Activated CD8-positive, alpha-beta memory T cell treated with anti-CD3 and anti-CD28 coated beads, Interleukin-2, amount 10 ng/mL, durations not matched to agents 7 days and 5 days (primary cell): Measurements from ENCODE around the gene CHD3. TPM values are rescaled to one million over a fixed set of nuclear protein-coding genes. Genes with fewer than 3 reads are reported as not detected.
A peak's percentile ranks its signal among the peaks of the same experiment; 100 is the strongest.

Source experiments
- ATAC-seq: fragments of 150-1000 bp; cut with Tn5 transposase; one replicate; pipeline ENCODE4 v1.10.0; 2021; ENCODE audit warnings: moderate library complexity
- CTCF ChIA-PET: fragments of 350-600 bp; sonication (Branson Sonifier 250); formaldehyde crosslinking; loops from one replicate; lab custom pipeline; 2021; ENCODE audit warnings: antibody characterized with exemption; lab: Charles Lee
- DNase-seq: peaks from one replicate; pipeline ENCODE4 v3.0.0-alpha.2; 2020
- H3K27ac Mint-ChIP-seq: one replicate; pipeline ENCODE4 v1.8.0; 2021; ENCODE audit warnings: mild to moderate bottlenecking, mixed read lengths
- H3K27me3 Mint-ChIP-seq: one replicate; pipeline ENCODE4 v1.8.0; 2021; ENCODE audit warnings: mixed read lengths
- H3K36me3 Mint-ChIP-seq: one replicate; pipeline ENCODE4 v1.8.0; 2021; ENCODE audit warnings: mild to moderate bottlenecking, mixed read lengths
- H3K4me1 Mint-ChIP-seq: one replicate; pipeline ENCODE4 v1.8.0; 2021; ENCODE audit warnings: mixed read lengths
- H3K4me3 Mint-ChIP-seq: one replicate; pipeline ENCODE4 v1.8.0; 2021; ENCODE audit warnings: mild to moderate bottlenecking, moderate library complexity, mixed read lengths
- H3K9me3 Mint-ChIP-seq: one replicate; pipeline ENCODE4 v1.8.0; 2022; ENCODE audit warnings: low read depth, mixed read lengths
- total RNA-seq, 2 experiments: library from RNA; stranded (reverse); gene quantifications; one replicate each; pipeline ENCODE4 v1.2.3, GENCODE V29; 2021

CHD3 gene
- 100 to 1,000 TPM; 139 to 147 TPM for total RNA-seq

DNA sequence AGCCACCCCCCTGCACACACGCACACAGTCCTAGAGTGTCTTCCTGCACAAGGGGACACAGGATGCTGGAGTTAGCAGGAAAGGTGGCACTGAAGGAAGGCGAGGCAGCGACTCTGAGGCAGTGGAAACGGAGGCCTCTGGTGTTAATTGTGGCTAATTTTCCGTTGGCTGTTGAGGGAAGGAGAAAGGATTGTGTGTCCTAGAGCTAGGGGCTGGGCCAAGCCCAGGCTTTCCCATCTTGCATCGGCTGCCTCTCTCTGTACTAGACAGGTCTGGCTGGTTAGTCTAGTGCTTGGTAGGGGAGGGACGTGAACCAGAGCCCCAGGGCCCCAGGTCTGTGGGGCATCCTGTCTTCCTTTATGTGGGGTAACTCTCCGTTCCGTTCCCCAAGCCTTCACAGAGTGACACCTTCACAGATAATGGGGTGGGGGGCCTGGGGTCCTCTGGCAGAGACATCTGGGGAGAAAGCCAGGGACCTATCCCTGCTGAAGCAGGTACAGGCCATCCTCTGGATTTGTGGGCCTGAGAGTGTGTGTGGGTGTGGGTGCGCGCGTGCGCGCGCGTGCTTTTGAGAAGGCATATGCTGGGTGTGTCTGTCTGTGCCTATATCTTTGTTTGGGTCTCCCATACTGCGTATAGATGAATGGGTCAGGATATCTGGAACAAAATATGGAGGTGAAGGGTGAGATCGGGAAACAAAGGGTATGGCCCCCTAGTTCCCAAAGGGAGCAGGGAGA, at the start of gene CHD3:
CHD3 (plus strand) TSS at position 606 of the 737 bp plus-strand sequence. CDS start 212 bp downstream, outside the sequence.
- peak within 1 kb of the TSS; percentile 40 for H3K27ac Mint-ChIP-seq
- H3K36me3 Mint-ChIP-seq = peaks cover 22% of the 10 kb centered on the region
- H3K4me1 Mint-ChIP-seq = peaks cover 6% of the 10 kb centered on the region
- no peaks in the 10 kb centered on the region for H3K27me3 Mint-ChIP-seq
- CTCF ChIA-PET = interaction anchor here (0.9 to 1.5 kb wide), 3 partner anchors 27 to 34 kb away, joined by 3 to 4 read pairs (median 3); partner anchors contain the start of gene RNF227
- H3K9me3 Mint-ChIP-seq = no peaks in the 10 kb centered on the region
- peak; percentile 60 for DNase-seq
- peak; percentile 11 for ATAC-seq
- H3K4me3 Mint-ChIP-seq = no peak within 1 kb of the TSS

DNA sequence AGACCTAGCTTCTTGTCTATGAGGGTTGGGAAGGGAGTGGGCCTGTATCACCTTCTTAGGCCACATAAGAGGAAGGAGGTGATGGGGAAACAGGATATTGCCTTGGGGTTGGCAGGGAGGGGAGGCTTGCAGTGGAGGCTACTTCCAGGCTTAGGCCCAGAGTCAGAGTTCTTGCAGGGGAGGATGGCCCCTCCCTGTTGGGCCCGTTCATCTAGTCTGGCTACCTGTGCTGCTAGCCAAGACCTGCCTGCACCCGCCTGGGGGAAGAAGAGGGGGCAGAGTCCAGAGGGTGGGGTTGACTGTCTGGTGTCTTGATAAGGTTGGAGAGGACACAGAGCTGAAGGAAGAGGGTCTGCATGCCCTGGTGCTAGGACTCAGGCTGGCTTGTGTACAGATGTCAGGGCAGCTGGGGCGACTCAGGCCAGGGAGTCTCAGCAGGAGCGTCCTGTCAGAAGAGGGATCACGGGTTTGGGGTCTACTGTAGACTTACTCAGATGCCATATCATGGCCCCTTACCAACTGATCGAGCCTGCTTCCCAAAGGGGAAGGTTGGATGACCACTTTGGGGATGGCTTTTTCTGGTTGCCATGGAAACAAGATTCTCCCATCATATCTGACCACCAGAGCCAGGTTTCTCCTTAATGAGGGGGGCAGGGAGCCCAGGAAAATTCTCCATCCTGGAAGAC, 49.3 kb upstream of the CHD3 start:
- no peaks in the 10 kb centered on the region for H3K9me3 Mint-ChIP-seq
- DNase-seq (no peak), ATAC-seq (no peak)
- H3K36me3 Mint-ChIP-seq = no peaks in the 10 kb centered on the region
- H3K4me1 Mint-ChIP-seq = peaks cover 51% of the 10 kb centered on the region
- CTCF ChIA-PET = interaction anchor here (0.9 to 2.2 kb wide), 4 partner anchors 11 to 280 kb away, joined by 3 to 10 read pairs (median 6); partner anchors contain the start of genes CYB5D1 and NAA38
- no peaks in the 10 kb centered on the region for H3K27me3 Mint-ChIP-seq
- H3K27ac Mint-ChIP-seq = peak overlapping the region; percentile 58
- no peak overlapping the region for H3K4me3 Mint-ChIP-seq

DNA sequence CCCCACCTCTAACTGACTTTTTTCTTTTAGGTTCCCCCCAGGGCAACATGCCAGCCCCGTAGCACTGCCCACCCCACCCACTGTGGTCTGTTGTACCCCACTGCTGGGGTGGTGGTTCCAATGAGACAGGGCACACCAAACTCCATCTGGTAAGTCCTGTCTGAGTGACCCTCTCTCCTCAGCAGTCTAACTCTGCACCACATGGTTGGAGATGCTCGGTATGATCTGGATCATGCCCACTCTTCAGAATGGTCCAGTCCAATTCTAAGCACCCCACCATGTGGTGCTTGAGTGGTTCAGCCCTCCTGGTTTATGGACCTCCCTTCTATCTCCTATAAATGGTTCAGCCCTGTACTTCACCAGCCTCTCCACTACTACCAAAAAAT, 48.7 kb upstream of the CHD3 start:
- no peaks in the 10 kb centered on the region for H3K9me3 Mint-ChIP-seq
- no peak for DNase-seq
- ATAC-seq = no peak
- H3K27ac Mint-ChIP-seq = no peak overlapping the region
- H3K4me3 Mint-ChIP-seq = no peak overlapping the region
- no peaks in the 10 kb centered on the region for H3K27me3 Mint-ChIP-seq
- H3K4me1 Mint-ChIP-seq = peaks cover 49% of the 10 kb centered on the region
- H3K36me3 Mint-ChIP-seq = no peaks in the 10 kb centered on the region
- CTCF ChIA-PET = interaction anchor here (0.8 to 2.1 kb wide), 2 partner anchors 17 to 152 kb away, joined by 3 to 7 read pairs; partner anchors contain the start of genes CYB5D1, NAA38 and WRAP53

DNA sequence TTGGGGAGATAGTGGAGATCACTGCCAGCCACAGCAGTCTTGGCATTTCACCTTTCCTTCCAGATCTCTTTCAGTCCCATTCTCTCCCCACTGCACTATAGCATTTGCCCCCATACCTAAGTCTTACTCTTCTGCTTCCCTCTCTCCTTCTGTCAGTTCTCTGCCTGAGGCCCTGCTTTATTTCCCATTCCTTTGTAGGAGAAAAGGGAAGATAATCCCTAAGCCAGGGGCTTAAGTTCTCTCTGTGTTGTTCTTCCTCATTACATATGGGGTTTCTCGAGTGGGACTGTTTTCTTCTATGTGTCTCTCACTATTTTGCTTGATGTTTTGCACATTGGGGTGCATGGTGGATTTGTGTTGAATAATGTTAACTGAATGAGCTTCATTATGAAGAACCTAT, 48.1 kb upstream of the CHD3 start:
- Mint-ChIP-seq H3K36me3 (no peaks in the 10 kb centered on the region), H3K27ac (no peak overlapping the region), H3K27me3 (no peaks in the 10 kb centered on the region), H3K4me3 (peak overlapping the region; percentile 80), H3K9me3 (no peaks in the 10 kb centered on the region), H3K4me1 (peaks cover 53% of the 10 kb centered on the region)
- CTCF ChIA-PET = interaction anchor here (0.8 to 1.2 kb wide), 3 partner anchors 9 to 152 kb away, joined by 3 to 4 read pairs (median 3); partner anchors contain the start of genes NAA38 and WRAP53
- DNase-seq (no peak), ATAC-seq (no peak)

DNA sequence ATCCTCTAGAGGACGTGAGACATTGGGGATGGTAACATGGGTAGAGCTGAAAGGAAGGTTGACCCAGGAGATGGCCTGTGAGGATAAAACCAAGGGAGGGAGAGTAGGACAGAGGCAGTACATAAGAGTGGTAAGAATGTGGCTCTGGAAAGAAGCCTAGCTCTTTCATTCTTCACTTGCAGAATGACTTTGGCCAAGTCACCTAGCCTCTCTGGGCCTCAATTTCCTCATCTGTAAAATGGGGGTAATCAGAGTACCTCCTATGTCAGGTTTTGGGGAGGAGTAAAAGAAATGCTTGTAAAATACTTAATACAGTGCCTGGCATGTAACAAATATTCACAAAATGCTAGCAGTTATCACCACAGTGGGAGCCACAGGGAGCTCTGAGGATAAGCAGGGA, 47.7 kb upstream of the CHD3 start:
- Mint-ChIP-seq H3K27ac (peak overlapping the region; percentile 69), H3K27me3 (no peaks in the 10 kb centered on the region), H3K4me1 (peaks cover 56% of the 10 kb centered on the region), H3K9me3 (no peaks in the 10 kb centered on the region), H3K36me3 (no peaks in the 10 kb centered on the region), H3K4me3 (peak overlapping the region; percentile 80)
- no peak for ATAC-seq
- CTCF ChIA-PET = interaction anchor here (0.8 to 1.2 kb wide), 3 partner anchors 9 to 153 kb away, joined by 3 to 4 read pairs (median 3); partner anchors contain the start of genes NAA38 and WRAP53
- DNase-seq = no peak

DNA sequence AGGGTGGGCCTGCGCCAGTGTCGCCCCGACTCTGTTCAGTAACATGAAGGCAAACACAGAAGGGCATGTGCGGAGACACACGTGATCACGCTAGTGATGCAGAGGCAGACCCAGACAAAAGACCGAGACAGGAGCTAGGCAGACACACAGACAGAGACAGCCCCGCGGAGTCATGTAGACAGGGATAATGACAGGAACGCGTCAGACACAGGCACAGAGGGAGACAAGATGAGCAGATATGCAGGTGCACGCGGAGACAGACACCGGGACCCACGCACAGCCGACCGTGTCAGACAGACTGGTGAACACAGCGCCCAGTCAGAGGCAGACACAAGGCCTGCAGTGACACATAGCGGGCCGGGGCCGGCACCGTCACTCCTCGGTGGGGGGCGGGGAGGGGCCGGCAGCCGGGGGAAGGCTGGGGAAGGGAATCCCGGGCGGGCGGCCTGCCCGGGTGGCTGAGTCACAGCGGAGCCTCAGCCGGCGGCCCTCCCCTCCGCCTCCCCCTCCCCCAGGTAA, 47.1 kb upstream of the CHD3 start:
- H3K27me3 Mint-ChIP-seq = no peaks in the 10 kb centered on the region
- no peaks in the 10 kb centered on the region for H3K9me3 Mint-ChIP-seq
- peak overlapping the region; percentile 80 for H3K4me3 Mint-ChIP-seq
- ATAC-seq (peak; percentile 10), DNase-seq (peak; percentile 85)
- H3K36me3 Mint-ChIP-seq = no peaks in the 10 kb centered on the region
- peak overlapping the region; percentile 69 for H3K27ac Mint-ChIP-seq
- CTCF ChIA-PET = interaction anchor here (1.0 to 2.1 kb wide), 5 partner anchors 15 to 147 kb away, joined by 3 to 9 read pairs (median 4); partner anchors contain the start of genes CNTROB, NAA38 and TRAPPC1
- H3K4me1 Mint-ChIP-seq = peaks cover 54% of the 10 kb centered on the region

DNA sequence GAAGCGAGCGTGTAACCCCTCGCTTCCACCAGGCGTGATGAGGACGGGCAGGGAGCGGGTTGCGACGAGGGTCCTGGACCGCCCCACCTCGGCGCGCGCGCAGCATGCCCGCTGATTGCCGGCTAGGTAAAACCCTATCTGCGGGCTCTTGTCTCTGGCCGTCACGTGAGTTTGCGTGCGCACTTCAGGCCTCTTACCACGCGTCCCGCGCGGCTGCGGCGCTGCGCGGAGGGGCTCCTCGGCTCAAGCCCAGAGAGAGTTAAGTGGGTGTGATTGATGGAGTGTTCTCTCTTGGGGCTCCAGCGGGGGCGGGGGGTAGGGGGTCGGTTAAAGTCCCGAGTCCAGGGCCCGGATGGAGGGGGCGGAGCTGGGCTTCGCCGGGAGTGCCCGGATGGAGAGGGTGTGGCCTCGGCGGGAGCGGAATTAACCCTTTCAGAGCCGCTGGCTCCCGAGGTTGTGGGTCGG, 46.6 kb upstream of the CHD3 start:
- ATAC-seq (peak; percentile 16), DNase-seq (peak; percentile 90)
- CTCF ChIA-PET = interaction anchor here (1.0 to 6.7 kb wide), 5 partner anchors 9 to 147 kb away, joined by 3 to 85 read pairs (median 5); partner anchors contain the start of genes CNTROB, KDM6B, NAA38 and TRAPPC1
- Mint-ChIP-seq H3K4me1 (peaks cover 50% of the 10 kb centered on the region), H3K9me3 (no peaks in the 10 kb centered on the region), H3K36me3 (no peaks in the 10 kb centered on the region), H3K27me3 (no peaks in the 10 kb centered on the region), H3K27ac (peak overlapping the region; percentile 99), H3K4me3 (peak overlapping the region; percentile 80)

DNA sequence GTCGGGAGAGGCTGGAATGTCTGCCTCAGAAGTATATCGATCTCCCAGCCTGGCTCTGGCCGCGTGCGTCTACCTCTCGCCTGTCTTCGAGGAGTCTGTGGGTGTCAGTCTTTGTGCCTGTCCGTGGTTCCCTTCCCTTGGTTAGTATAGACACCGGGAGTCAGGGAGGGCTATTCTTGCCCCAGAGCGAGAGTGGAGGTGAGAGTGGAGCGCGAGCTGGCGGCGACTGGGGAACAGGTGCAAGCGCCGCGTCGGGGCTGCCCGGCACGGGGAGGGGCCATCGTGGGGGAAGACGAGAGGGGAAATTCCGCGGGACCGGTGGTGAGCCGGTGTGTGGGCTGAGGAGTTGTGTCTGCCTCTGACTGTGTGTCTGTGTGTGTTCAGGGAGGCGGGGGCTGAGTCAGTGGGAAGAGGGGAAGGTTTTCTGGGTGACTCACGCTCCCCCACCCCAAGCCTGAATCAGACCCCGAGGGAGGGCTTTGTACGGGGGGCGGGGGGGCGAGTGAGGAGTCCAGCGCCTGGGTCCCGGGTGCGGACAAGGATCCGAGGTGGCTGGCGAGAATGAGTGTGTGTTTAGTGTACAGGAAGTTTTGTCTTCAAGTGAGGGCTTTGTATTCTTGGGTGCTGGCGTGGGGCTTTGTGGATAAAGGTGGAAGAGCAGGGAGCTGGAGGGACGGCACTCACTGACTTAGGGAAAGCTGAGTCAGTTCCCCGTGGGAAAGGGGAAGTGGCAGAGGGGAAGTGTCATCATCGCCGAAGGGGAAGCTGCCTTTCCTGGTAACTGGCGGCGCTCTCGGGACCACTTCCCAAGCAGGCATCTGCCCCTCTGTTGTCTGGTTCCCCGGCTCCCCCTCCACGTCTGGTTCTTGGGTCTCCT, 46.0 kb upstream of the CHD3 start:
- H3K4me3 Mint-ChIP-seq = peak overlapping the region; percentile 80
- H3K36me3 Mint-ChIP-seq = no peaks in the 10 kb centered on the region
- H3K4me1 Mint-ChIP-seq = peaks cover 43% of the 10 kb centered on the region
- no peaks in the 10 kb centered on the region for H3K27me3 Mint-ChIP-seq
- CTCF ChIA-PET = interaction anchor here (0.9 to 6.7 kb wide), 8 partner anchors 9 to 280 kb away, joined by 3 to 85 read pairs (median 4); partner anchors contain the start of genes CNTROB, KDM6B, NAA38 and TRAPPC1
- no peaks in the 10 kb centered on the region for H3K9me3 Mint-ChIP-seq
- ATAC-seq (peak; percentile 27), DNase-seq (peak; percentile 90)
- H3K27ac Mint-ChIP-seq = peak overlapping the region; percentile 99

DNA sequence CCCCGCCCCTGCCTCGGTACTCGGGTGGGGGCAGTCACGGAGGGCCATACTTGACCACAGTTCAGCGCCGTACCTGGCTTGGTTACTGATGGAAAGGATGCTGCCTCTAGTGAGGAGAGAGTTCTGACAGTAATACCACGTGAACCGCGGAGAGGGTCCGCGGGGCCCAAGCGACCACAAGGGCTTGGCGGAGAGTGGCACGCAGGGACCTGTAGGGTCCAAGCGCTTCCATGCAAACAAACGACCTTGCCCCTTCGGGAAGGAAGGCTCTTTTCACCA, 45.4 kb upstream of the CHD3 start:
- no peak for DNase-seq
- peak overlapping the region; percentile 99 for H3K27ac Mint-ChIP-seq
- no peaks in the 10 kb centered on the region for H3K27me3 Mint-ChIP-seq
- peak; percentile 0 for ATAC-seq
- peaks cover 42% of the 10 kb centered on the region for H3K4me1 Mint-ChIP-seq
- H3K4me3 Mint-ChIP-seq = peak overlapping the region; percentile 80
- no peaks in the 10 kb centered on the region for H3K36me3 Mint-ChIP-seq
- no peaks in the 10 kb centered on the region for H3K9me3 Mint-ChIP-seq
- CTCF ChIA-PET = interaction anchor here (0.9 to 6.7 kb wide), 5 partner anchors 10 to 280 kb away, joined by 3 to 85 read pairs (median 4); partner anchors contain the start of gene KDM6B

DNA sequence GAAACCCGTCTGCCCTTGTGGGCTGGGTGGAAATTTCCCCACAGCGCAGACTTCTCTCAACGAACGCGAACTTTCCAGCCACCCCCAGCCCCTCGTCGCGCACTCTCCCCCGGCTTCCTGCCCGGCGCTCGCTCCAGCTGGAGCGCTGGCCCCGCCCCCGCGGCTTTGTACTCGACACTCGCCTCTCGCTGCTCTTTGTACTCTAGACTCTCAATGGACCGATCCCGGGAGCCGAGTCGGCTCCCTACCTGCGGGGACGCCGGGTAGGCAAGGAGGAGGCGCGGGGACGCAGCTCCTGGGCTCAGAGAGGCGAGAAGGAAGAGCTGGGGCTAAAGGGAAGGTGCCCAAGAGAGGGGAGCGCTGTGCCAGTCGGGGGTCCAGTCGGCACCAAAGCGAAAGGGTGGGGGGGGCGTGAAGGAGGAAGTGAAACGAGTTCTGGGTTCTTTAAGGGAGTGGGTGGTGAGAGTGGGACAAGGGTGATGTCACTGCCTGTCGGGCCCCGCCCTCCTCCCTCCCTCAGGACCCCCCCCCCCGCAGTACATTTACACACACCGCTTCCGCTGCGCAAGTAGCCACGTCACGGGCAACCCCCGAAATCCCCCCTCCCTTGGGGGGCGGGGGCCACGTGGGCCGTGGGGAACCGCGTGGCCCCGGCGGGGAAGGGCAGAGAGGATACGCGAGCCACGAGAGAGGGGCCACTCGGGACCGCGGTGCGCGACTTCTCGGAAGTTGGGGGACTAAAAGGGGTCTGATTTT, 44.9 kb upstream of the CHD3 start:
- Mint-ChIP-seq H3K36me3 (no peaks in the 10 kb centered on the region), H3K4me1 (peaks cover 40% of the 10 kb centered on the region), H3K27me3 (no peaks in the 10 kb centered on the region), H3K4me3 (peak overlapping the region; percentile 80), H3K27ac (peak overlapping the region; percentile 99), H3K9me3 (no peaks in the 10 kb centered on the region)
- DNase-seq (peak; percentile 89), ATAC-seq (peak; percentile 21)
- CTCF ChIA-PET = interaction anchor here (0.9 to 6.7 kb wide), 5 partner anchors 10 to 279 kb away, joined by 3 to 85 read pairs (median 4); partner anchors contain the start of gene KDM6B

DNA sequence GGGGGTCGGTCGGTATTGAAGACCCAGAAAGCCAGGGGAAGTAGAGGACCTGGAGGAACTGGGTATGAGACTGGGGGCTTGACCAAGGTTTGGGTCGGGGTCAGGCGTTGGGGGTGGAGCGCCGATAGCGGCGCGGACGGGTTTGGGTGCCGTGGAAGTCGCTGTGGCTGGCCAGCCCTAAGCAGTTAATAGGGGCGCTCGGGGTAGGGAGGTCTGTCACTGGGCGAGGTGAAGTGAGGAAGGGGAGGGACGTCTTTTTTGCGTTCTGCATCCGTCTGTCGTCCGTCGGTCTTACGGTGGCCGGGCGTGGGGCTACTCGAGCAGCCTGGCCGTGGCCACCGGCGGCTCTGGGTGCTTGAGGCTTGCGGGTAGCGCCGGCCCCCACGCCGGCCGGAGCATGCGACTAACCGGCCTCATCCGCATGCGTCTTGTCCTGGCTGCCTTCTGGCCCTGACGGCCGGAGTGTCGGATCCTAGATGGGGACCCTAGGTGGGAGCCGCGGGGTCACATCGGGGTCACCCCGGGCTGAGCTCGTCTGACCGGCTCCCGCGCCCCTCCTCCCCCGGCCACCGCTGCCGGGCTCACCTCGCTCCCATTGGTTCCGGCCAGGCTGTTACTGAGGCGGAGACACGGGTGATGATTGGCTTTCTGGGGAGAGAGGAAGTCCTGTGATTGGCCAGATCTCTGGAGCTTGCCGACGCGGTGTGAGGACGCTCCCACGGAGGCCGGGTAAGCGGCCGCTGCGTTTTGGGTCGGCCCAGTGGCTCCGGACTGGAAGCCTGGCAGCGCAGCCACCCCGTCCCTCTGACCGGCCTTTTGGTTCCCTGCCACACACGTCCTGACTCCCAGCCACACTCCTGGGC, 44.1 kb upstream of the CHD3 start:
- Mint-ChIP-seq H3K9me3 (no peaks in the 10 kb centered on the region), H3K36me3 (no peaks in the 10 kb centered on the region), H3K27ac (peak overlapping the region; percentile 99), H3K4me1 (peaks cover 34% of the 10 kb centered on the region), H3K4me3 (peak overlapping the region; percentile 80), H3K27me3 (no peaks in the 10 kb centered on the region)
- DNase-seq (peak; percentile 93), ATAC-seq (peak; percentile 73)
- CTCF ChIA-PET = interaction anchor here (0.6 to 6.7 kb wide), 15 partner anchors 11 to 408 kb away, joined by 3 to 85 read pairs (median 4); partner anchors contain the start of genes CNTROB, KDM6B, NAA38 and TP53
